Common myeloid progenitor, CD34-positive (primary cell): ENCODE measurements around the gene SNTB2.

Experiments
- CTCF ChIA-PET: fragments of 350-600 bp; sonication (Branson Sonifier 250); formaldehyde crosslinking; loops from one replicate; lab custom pipeline; 2021; ENCODE audit warnings: antibody characterized with exemption; lab: Charles Lee
- POLR2A ChIA-PET: fragments of 350-600 bp; sonication (Branson Sonifier 250); formaldehyde crosslinking; loops from one replicate; lab custom pipeline; 2021; ENCODE audit warnings: antibody characterized with exemption; lab: Charles Lee
- DNase-seq, 3 donors: peaks; one replicate each; pipeline versions ENCODE4 v3.0.0 to v3.0.0-alpha.2; 2013
- H3K27ac ChIP-seq, 2 experiments: 1 replicate in 1 of 2; 2 replicates in 1 of 2; pipeline ENCODE4 v1.7.0; 2013; ENCODE audit warnings: inconsistent platforms in 2 of 2, low read length in 2 of 2, mild to moderate bottlenecking in 2 of 2, low read depth in 1 of 2, moderate library complexity in 1 of 2; ENCODE audit not compliant: severe bottlenecking in 2 of 2, insufficient read depth in 1 of 2, poor library complexity in 1 of 2
- H3K27me3 ChIP-seq, 5 experiments: replicated peaks in 2 of 5; 1 replicate in 3 of 5; 2 replicates in 2 of 5; pipeline versions ENCODE4 v1.6.1 to v1.7.0; 2013; ENCODE audit warnings: low read length in 4 of 5, mild to moderate bottlenecking in 2 of 5, moderate library complexity in 2 of 5, inconsistent platforms in 1 of 5; ENCODE audit not compliant: insufficient read depth in 5 of 5, control insufficient read depth in 4 of 5
- H3K36me3 ChIP-seq, 4 experiments: 1 replicate in 2 of 4; 2 replicates in 2 of 4; pipeline versions ENCODE4 v1.6.1 to v1.7.0; 2013; ENCODE audit warnings: low read length in 3 of 4, control low read depth in 1 of 4, mild to moderate bottlenecking in 1 of 4; ENCODE audit not compliant: control insufficient read depth in 4 of 4, insufficient read depth in 4 of 4
- H3K4me1 ChIP-seq, 4 experiments: 1 replicate in 3 of 4; 2 replicates in 1 of 4; pipeline versions ENCODE4 v1.6.1 to v1.7.1; 2013; ENCODE audit warnings: low read length in 3 of 4, mild to moderate bottlenecking in 3 of 4, control low read depth in 1 of 4, inconsistent platforms in 1 of 4, moderate library complexity in 1 of 4; ENCODE audit not compliant: control insufficient read depth in 4 of 4, insufficient read depth in 4 of 4; ENCODE audit errors: control extremely low read depth in 1 of 4
- H3K4me3 ChIP-seq, 7 experiments: 1 replicate in 4 of 7; 2 replicates in 3 of 7; pipeline versions ENCODE4 v1.5.1 to v1.7.0; 2013; ENCODE audit warnings: mild to moderate bottlenecking in 7 of 7, low read length in 6 of 7, moderate library complexity in 6 of 7, inconsistent platforms in 2 of 7, low read depth in 2 of 7, control low read depth in 1 of 7; ENCODE audit not compliant: insufficient read depth in 4 of 7, control insufficient read depth in 1 of 7; ENCODE audit errors: extremely low read depth in 1 of 7
- H3K9me3 ChIP-seq, 5 experiments: 1 replicate in 4 of 5; 2 replicates in 1 of 5; pipeline versions ENCODE4 v1.6.1 to v1.7.1; 2013; ENCODE audit warnings: low read length in 4 of 5, mild to moderate bottlenecking in 2 of 5, inconsistent platforms in 1 of 5, low read depth in 1 of 5, moderate library complexity in 1 of 5; ENCODE audit not compliant: control insufficient read depth in 4 of 5, insufficient read depth in 2 of 5; ENCODE audit errors: control extremely low read depth in 1 of 5
- WGBS: methylation state at CpG from one replicate; pipeline ENCODE4 v1.1.5; 2013; ENCODE audit not compliant: insufficient coverage; 5-methylcytosine and 5-hydroxymethylcytosine counted together

The SNTB2 gene

GRCh38 chr16:69179328-69180010 lies 7.5 kb upstream of the SNTB2 start:
- WGBS: 12% methylated on average over 6 of the region's 6 CpGs
- DNase-seq: peak in 2 of 3 donors; percentile 53 to 76
- Histone ChIP-seq H3K9me3 (no peaks in the 10 kb centered on the region), H3K4me3 (no peak overlapping the region), H3K4me1 (peaks cover 0 to 9% (median 4%) of the 10 kb centered on the region in 4 experiments), H3K27me3 (peaks cover 0 to 10% (median 0%) of the 10 kb centered on the region in 5 experiments), H3K36me3 (peaks cover 0 to 2% (median 0%) of the 10 kb centered on the region in 4 experiments), H3K27ac (no peak overlapping the region)
- ChIA-PET CTCF (interaction anchor here (0.7 to 1.5 kb wide), 3 partner anchors 24 to 107 kb away, joined by 3 to 6 read pairs (median 3); no protein-coding TSS in a partner anchor), POLR2A (interaction anchor here (0.6 kb wide), 1 partner anchor 879 kb away, joined by 3 read pairs; no protein-coding TSS in a partner anchor)

DNA sequence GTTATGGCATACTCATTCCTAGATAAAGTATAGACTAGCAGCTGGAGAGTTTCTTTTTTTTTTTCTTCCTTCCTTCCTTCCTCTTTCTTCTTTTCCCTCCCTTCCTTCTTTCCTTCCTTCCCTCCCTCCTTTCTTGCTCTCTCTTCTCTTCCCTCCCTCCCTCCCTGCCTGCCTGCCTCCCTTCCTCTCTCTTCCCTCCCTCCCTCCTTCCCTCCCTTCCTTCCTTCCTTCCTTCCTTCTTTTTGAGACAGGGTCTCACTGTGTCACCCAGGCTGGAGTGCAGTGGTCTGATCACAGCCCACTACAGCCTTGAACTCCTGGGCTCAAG lies 7.0 kb upstream of the SNTB2 start:
- no peak overlapping the region for H3K27ac ChIP-seq
- H3K27me3 ChIP-seq: peaks cover 0 to 10% (median 0%) of the 10 kb centered on the region in 5 experiments
- ChIA-PET CTCF (interaction anchor here (0.7 to 1.5 kb wide), 3 partner anchors 24 to 106 kb away, joined by 3 to 6 read pairs (median 3); no protein-coding TSS in a partner anchor), POLR2A (no interaction called here)
- no peaks in the 10 kb centered on the region for H3K9me3 ChIP-seq
- peaks cover 0 to 2% (median 0%) of the 10 kb centered on the region in 4 experiments for H3K36me3 ChIP-seq
- no peak for DNase-seq
- peaks cover 0 to 9% (median 4%) of the 10 kb centered on the region in 4 experiments for H3K4me1 ChIP-seq
- H3K4me3 ChIP-seq: no peak overlapping the region

DNA sequence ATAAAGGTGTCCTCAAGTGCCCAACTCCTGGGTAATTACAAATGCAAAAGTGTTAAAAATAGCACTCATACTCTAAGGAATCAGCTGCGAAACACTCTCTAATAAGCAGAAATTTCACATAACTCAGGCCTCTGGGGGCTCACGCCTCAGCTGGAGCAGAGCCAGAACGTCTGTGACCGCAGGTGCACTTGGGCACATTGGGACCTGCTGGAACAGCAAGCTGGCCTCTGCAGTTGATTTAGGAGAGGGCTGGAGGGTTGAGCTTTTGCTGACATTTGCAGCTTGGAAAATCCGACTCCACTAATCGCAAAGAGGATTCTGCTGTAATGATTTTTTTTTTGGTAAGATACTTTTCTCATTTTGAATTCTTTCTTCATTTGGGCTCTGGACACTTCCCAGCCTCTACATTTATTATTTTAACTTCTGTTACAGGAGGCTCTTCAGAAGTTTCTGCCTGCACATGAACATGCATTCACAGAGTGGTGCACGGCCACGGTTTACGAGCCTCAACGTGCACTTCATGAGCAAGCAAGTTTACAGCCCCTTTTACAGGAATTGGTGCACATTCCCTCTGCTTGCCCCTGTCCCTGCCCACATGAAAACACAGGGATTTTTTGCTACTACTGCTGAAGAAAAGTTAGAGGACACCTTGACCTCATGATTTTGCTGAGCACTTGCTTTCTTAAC lies 4.1 kb upstream of the SNTB2 start:
- H3K27ac ChIP-seq: no peak overlapping the region
- no peaks in the 10 kb centered on the region for H3K9me3 ChIP-seq
- peaks cover 0 to 28% (median 20%) of the 10 kb centered on the region in 4 experiments for H3K4me1 ChIP-seq
- H3K27me3 ChIP-seq: peaks cover 0 to 4% (median 0%) of the 10 kb centered on the region in 5 experiments
- CTCF ChIA-PET: interaction anchor here (1.1 kb wide), 1 partner anchor 9 kb away, joined by 5 read pairs; no protein-coding TSS in a partner anchor
- no peak overlapping the region for H3K4me3 ChIP-seq
- no peak for DNase-seq
- H3K36me3 ChIP-seq: no peaks in the 10 kb centered on the region
- POLR2A ChIA-PET: no interaction called here
- WGBS: 72% methylated on average over 3 of the region's 10 CpGs

- Histone ChIP-seq H3K36me3 (no peaks in the 10 kb centered on the region), H3K4me3 (peak overlapping the region; percentile 52 to 83 (median 74)), H3K9me3 (no peaks in the 10 kb centered on the region), H3K27ac (no peak overlapping the region), H3K4me1 (peaks cover 7 to 42% (median 24%) of the 10 kb centered on the region in 4 experiments), H3K27me3 (peaks cover 0 to 17% (median 6%) of the 10 kb centered on the region in 5 experiments)
- CTCF ChIA-PET: interaction anchor here (1.0 kb wide), 1 partner anchor 32 kb away, joined by 3 read pairs; no protein-coding TSS in a partner anchor
- POLR2A ChIA-PET: interaction anchor here (0.6 kb wide), 2 partner anchors 701 to 735 kb away, joined by 4 to 6 read pairs; no protein-coding TSS in a partner anchor
- WGBS: 0% methylated on average over 58 of the region's 76 CpGs
- peak in 2 of 3 donors; percentile 31 to 49 for DNase-seq
Observed at GRCh38 chr16:69187446-69188235, 677 bp downstream of the SNTB2 start.

DNA sequence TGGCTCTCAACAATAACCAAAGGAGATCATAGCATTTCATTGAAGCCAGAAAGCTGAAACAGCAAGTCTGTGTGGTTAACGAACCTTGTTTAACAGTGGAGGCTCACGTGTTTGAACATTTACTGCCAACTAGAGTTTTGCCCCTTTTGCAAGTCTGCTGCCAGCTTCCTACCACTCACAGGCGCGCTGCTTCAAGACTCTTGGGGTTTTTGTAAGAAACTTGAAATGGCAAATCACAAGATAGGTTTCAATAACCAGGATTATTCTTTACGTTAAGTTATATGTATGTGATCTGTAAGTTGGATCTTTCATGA lies 1.2 kb downstream of the SNTB2 start:
- Histone ChIP-seq H3K9me3 (no peaks in the 10 kb centered on the region), H3K4me1 (peaks cover 7 to 42% (median 24%) of the 10 kb centered on the region in 4 experiments), H3K27me3 (peaks cover 0 to 17% (median 6%) of the 10 kb centered on the region in 5 experiments), H3K27ac (no peak overlapping the region), H3K36me3 (no peaks in the 10 kb centered on the region), H3K4me3 (peak overlapping the region in 6 of 7 experiments; percentile 64 to 83 (median 76))
- POLR2A ChIA-PET: interaction anchor here (0.6 kb wide), 1 partner anchor 702 kb away, joined by 6 read pairs; no protein-coding TSS in a partner anchor
- WGBS: 0% methylated on average over 4 of the region's 5 CpGs
- DNase-seq: peak in 2 of 3 donors; percentile 66 to 84
- CTCF ChIA-PET: no interaction called here

- Histone ChIP-seq H3K36me3 (no peaks in the 10 kb centered on the region), H3K4me1 (peaks cover 7 to 42% (median 24%) of the 10 kb centered on the region in 4 experiments), H3K9me3 (no peaks in the 10 kb centered on the region), H3K4me3 (peak overlapping the region in 1 of 7 experiments; percentile 26), H3K27ac (no peak overlapping the region), H3K27me3 (peaks cover 0 to 17% (median 7%) of the 10 kb centered on the region in 5 experiments)
- ChIA-PET CTCF (interaction anchor here (0.8 kb wide), 1 partner anchor 844 kb away, joined by 3 read pairs; no protein-coding TSS in a partner anchor), POLR2A (no interaction called here)
- 65% methylated on average over 4 of the region's 5 CpGs for WGBS
- no peak for DNase-seq
Observed at GRCh38 chr16:69188716-69189115, 1.8 kb downstream of the SNTB2 start.
